ENCODE measurements around the gene EPN1.

The EPN1 gene

DNA sequence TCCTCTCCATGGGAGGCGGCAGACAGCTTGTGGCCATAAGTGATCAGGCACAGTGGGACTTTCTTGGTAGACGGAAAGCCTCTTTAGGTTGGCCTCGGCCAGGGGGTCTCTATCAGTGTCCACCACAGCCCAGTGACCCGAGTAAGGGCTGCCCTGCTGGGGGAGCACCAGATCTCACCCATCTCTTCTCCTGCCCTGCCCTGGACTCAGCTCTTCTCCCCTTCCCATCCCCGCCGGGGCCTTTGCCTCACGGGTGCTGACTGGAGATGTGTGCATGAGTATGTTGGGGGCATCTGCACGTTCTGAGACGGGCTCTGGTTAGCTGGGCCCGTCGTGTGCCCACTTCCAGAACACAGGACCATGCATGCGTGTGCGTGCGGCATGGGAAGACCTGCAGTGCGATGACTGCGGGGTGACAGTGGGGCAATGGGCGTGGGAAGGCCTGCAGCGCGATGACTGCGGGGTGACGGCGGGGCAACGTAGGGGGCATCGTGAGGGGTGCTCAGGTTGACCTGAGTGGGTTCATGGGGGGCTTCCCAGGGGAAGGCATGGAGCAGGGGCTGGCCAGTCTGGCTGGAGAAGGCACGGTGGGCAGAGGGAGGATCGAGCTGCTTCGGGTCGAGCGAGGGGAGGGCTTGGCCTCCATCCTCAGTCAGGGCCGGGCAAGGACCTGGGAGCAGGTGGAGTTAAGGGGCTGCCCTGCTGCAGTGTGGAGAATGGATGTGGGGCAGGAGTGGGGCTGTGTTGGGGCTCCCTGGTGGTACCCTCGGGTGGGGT lies 15.9 kb downstream of the EPN1 start:
- no peak overlapping the region for H3K27ac ChIP-seq
- DNase-seq (ENCODE audit: low read depth, low spot score), result no peak

DNA sequence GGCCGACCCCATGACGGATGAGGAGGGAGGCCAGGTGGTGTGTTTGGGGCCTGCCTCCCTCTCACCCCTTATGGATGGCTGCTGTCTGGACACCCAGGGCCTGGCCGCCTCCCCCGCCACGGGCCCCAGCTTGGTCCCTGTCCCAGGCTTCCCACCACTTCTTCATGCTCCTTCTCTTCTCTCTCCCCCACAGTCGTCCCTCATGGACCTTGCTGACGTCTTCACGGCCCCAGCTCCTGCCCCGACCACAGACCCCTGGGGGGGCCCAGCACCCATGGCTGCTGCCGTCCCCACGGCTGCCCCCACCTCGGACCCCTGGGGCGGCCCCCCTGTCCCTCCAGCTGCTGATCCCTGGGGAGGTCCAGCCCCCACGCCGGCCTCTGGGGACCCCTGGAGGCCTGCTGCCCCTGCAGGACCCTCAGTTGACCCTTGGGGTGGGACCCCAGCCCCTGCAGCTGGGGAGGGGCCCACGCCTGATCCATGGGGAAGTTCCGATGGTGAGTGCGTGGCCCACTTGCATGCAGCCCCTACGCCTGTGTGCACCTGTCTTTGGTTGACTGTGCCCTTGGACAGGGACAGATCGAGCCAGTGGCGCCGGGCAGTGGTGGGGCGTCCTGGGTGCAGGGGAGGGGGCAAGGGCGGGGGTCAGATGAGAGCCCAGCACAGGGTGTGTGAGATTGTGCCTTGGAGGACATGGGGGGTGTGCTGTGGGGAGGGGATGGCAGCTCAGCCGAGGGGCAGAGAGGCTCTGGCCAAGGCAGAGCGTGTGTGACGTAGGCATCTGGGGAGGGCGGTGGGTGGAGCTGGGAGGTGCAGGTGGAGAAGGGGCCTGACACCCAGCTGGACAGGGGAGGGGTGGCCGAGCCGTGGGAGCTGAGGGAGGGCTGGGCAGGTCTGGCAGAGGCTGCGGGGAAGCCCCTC lies 16.8 kb downstream of the EPN1 start:
- DNase-seq (ENCODE audit: low read depth, low spot score), result no peak
- H3K27ac ChIP-seq, result no peak overlapping the region

DNA sequence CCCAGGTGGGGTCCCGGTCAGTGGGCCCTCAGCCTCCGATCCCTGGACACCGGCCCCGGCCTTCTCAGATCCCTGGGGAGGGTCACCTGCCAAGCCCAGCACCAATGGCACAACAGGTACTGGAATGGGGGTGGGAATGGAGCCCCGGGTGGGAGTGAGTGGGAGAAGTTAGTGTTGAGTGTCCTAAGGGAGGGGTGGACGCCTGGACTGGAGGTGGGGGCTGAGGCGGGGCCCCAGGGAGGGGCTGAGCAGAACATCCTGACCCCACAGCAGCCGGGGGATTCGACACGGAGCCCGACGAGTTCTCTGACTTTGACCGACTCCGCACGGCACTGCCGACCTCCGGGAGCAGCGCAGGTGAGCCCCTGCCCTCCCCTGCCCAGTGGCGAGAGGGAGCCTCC lies 17.7 kb downstream of the EPN1 start:
- no peak overlapping the region for H3K27ac ChIP-seq
- DNase-seq (ENCODE audit: low read depth, low spot score), result no peak

DNA sequence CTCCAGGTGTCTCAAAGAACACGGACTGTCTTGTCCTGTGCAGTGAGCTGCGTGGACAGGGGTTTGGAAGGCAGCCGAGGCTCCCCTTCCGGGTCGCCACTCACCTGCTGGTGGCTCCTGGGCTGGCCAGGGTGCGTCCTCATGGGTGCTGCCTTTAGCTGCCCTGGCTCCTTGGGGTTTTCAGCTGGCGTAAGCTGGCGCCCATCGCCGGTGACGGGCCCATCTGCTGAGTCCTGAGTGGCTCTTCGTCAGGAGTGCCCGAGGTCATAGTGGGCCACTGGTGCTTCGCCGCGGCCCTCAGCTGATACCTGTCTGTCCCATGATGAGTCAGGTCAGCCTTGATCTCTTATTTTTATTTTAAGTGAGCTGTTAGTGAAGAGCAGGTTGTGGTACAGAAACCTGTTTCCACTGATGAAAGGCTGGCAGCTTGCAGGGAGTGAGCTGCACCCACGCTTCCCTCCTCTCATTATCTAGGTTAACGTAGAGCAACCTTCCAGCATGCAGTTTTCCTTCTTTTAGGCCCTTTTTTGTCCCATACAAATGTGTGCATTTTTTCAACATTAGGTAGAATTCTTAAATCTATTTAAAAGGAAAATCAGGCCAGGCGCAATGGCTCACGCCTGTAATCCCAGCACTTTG lies 18.4 kb downstream of the EPN1 start:
- no peak for DNase-seq (ENCODE audit: low read depth, low spot score)

DNA sequence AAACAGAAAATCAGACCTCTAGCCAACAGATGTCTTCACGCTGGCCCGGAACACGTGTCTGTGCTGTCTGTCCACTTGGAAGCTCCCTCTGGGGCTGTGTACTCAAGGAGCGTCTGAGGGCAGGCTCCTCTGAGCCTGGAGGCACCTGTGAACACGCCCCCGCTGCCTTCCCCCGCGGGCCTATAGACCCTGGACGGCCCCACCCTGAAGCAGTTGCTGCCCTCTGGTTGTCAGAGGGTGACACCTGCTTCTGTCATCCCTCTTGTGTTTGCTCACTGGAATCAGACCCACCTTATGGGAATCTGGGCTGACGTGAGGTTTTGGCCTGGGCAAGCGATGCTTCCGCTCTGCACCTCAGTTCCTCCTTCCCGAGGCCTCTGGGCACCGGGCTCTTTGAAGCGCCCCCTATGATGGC lies 19.2 kb downstream of the EPN1 start:
- DNase-seq (ENCODE audit: low read depth, low spot score), result no peak
- no peak overlapping the region for H3K27ac ChIP-seq

More for the DNA sequence above, 18.4 kb downstream of the EPN1 start:
- no peak overlapping the region for H3K27ac ChIP-seq

DNA sequence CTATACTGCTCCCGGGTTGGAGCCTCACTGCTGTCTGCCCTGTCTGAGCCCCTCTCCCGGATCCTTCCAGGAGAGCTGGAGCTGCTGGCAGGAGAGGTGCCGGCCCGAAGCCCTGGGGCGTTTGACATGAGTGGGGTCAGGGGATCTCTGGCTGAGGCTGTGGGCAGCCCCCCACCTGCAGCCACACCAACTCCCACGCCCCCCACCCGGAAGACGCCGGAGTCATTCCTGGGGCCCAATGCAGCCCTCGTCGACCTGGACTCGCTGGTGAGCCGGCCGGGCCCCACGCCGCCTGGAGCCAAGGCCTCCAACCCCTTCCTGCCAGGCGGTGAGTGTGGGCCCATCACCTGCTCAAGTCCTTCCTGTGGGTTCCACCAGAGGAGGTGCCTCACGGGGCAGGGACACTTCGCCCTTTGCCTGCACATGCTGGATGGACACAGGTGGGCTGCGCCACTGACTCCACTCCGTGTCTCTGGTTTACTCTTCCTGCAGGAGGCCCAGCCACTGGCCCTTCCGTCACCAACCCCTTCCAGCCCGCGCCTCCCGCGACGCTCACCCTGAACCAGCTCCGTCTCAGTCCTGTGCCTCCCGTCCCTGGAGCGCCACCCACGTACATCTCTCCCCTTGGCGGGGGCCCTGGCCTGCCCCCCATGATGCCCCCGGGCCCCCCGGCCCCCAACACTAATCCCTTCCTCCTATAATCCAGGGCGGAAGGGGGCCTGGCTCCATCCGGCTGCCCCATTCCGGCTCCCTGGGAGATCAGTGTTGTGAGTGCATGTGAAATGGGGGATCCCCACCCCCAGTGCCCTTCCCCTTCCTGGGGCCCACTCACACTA lies 19.8 kb downstream of the EPN1 start:
- no peak overlapping the region for H3K27ac ChIP-seq
- DNase-seq (ENCODE audit: low read depth, low spot score), result no peak

DNA sequence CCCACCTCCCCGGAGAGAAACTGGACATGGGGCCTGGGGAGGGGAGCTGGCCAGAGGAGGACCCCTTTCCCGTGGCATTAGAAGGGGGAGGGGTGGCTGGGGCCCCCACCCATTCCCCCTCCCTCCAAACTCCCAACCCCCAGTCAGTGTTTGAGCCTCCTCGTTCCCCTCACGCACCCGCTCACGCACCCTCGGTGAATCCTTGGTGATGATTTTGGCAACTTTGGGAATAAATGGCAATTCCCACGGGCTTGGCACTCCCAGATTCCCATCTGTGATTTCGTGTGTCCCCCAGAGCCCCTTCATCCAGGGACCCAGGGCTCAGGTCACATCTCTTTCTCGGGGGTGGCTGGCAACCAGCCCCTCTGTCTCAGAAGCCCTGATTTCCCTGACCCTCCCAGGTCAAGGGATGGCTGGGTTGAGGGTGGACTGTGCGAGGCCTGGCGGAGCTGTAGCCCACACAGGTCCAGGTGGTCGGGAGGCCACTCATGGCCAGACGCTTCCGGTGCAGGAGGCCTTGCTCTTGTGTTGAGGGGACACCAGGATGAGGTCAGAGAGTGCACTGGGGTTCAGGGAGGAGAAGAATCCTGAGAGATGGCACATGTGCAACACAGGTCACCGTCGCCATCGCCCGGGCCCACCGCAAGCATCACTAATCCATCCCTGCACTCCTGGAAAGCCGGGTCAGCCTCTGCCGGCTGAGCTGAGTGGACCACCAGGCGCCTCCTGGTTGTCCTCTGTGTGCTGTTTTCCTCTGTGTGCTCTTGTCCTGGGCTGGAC lies 20.7 kb downstream of the EPN1 start:
- no peak for DNase-seq (ENCODE audit: low read depth, low spot score)
- no peak overlapping the region for H3K27ac ChIP-seq

DNA sequence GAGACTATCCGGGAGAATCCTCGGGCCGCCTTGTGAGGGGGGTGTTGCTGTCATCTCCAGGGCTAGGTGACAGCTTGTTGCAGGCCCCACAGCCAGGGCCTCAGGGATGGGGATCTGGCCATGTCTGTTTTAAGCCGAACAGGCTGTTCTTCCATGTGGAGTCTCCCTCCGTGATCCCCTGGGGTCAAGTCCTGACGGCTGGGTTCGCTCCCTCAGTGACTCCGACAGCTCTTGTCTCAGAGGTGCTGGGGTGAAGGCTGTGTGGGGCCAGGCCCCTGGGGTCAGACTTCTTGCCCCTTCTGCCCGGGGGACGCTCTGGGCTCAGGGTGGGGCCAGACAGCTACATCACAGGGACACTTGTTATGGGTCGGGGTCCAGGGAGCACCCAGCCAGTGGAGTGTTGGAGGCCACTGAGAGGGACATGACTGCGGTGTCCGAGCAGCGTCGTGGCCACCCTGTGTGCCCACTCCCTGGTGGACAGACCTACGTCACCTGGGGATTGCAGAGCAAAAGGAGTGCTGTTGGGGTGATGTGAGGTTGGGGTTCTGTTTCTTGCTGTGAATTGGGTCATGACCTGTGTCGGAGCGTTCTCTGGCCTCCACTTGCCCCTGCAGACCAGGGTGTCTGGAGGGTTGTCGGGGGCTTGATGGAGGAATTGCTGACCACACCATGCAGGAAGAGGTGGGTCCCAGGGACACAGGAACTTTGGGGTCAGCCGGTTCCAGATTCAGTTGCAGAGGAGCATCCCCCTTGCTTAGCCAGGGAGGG lies 21.5 kb downstream of the EPN1 start:
- no peak for DNase-seq (ENCODE audit: low read depth, low spot score)

DNA sequence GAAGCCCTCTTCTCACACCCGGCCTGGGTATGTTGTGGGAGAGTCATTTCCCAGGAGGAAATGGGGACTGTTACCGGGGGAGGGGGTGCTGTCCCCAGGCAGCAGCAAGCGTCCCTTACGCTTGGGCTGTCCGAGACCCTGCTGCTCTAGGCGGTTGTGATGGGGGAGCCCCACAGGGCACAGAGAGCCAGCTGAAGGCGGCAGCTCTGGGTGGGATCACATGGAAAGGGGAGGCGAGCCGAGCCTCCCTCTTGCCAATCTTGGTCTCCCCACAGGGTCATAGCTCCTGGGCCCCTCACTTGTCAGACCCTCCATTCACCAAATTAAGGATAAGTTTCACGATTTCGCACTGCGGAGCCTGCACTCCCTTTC lies 22.0 kb downstream of the EPN1 start:
- H3K27ac ChIP-seq, result no peak overlapping the region
- no peak for DNase-seq (ENCODE audit: low read depth, low spot score)

More for the DNA sequence above, 21.5 kb downstream of the EPN1 start:
- H3K27ac ChIP-seq, result no peak overlapping the region

DNA sequence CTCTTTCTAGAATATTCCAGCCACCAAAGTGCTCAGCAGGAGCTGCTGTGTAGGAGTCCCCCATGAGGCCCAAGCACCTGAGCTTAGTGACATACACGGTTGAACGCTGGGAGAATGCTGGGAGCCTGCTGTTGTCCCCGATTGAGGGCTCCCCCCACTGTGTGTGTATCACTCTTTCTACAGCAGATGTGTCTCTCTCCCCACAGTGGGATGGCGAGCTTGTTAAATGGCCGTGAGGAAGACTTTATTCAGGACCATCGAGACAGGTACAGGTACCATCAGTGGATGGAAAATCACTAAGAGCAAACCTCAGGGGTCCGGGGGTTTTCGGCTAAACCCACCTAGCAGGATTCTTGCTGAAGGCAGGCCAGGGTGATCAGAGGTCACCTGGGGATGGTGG lies 22.7 kb downstream of the EPN1 start:
- H3K27ac ChIP-seq, result no peak overlapping the region
- DNase-seq (ENCODE audit: low read depth, low spot score), result no peak

DNA sequence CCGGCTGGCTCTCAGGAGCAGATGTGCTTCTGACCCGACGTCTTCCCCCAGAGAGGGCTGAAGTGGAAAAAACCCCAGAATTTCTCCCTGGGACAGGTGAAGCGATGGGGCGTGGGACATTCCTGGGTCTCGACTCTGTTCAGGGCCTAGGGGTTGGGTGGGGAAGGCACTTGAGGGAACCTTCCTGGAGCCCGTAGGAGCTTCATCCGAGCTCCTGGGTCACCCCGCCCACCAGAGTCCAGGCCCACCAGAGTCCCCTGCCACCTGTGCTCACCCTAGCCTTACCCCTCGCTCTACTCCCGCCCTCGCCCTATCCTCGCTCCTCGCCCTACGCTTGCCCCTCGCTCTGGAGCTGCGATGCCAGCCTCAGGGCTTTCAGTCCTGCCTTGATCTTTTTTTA lies 23.2 kb downstream of the EPN1 start:
- H3K27ac ChIP-seq, result no peak overlapping the region
- DNase-seq (ENCODE audit: low read depth, low spot score), result no peak

DNA sequence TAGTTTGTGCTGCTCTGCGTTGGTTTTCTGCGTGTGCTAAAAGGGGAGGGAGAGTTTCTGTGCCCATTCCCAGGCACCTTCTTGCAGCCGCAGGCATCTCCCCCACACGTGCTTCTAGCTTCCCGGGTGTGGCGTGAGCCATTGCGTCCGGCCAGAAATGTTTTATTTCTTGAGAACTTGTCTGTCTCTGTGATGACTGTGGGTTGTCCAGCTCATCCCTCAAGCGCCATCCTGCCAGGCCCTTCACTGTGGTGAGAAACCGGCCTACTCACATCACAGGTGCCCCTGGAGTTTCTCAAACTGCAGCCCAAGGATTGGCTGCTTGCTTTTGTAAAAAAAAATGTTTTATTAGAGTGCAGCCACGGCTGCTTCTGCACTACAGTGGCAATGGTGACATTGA lies 24.2 kb downstream of the EPN1 start:
- H3K27ac ChIP-seq, result no peak overlapping the region
- DNase-seq (ENCODE audit: low read depth, low spot score), result no peak

DNA sequence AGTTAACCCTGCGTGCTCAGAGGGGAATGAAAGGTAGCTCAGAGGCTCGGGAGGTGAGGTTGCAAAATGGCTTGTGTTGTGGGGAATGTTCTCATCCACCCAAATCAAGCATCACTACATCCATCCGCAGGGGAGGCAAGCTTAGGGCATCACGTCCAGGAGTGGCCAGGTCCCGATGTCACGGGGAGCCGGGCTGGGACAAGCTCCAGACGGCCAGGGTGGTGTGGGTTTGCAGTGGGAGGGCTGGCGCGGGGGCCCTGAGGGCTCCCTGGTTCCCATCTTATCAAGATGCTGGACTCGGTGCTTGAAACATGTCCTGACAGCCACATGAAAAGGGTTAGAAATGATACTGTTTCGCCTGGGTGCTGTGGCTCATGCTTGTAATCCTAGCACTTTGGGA lies 25.8 kb downstream of the EPN1 start:
- DNase-seq (ENCODE audit: low read depth, low spot score), result no peak
- H3K27ac ChIP-seq, result no peak overlapping the region

DNA sequence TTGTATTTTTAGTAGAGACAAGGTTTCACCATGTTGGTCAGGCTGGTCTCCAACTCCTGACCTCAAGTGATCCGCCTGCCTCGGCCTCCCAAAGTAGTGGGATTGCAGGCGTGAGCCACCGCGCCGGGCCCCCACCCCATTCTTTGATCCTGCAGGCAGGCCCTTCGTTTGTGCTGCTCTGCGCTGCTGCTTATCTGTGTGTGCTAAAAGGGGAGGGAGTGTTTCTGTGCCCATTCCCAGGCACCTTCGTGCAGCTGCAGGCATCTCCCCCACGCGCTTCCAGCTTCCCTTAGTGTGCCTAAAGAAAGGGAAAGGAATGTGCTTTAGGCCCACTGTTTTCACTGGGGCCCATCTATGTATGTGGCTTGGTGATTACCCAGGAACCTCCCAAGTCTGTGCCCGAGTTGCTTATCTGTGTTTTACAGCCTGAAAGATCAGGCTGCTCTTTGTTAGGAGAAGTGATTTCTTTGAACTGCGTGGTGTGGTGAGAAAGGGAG lies 27.2 kb downstream of the EPN1 start:
- DNase-seq (ENCODE audit: low read depth, low spot score), result no peak
- no peak overlapping the region for H3K27ac ChIP-seq

DNA sequence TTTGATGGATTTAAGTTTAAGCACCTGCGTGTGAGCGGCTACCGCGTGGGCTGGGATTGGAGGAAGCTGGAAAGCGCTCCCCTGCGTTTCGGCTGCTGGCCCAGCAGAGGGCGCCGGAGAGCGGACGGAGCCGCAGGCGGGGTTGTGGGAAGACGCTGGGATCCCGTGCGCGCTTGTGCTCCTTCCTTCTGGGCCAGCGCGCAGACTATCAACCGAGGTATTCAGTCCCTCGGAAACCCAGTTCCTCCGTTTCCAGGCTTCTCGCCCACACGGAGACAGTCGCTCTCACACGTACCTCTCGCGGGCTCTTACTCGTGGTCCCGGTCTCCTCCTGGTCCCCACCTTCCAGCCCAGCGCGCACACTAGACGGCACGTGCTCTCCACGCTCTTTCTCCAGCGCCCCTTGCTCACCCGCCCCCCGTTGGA lies 28.8 kb downstream of the EPN1 start:
- no peak overlapping the region for H3K27ac ChIP-seq
- no peak for DNase-seq (ENCODE audit: low read depth, low spot score)

DNA sequence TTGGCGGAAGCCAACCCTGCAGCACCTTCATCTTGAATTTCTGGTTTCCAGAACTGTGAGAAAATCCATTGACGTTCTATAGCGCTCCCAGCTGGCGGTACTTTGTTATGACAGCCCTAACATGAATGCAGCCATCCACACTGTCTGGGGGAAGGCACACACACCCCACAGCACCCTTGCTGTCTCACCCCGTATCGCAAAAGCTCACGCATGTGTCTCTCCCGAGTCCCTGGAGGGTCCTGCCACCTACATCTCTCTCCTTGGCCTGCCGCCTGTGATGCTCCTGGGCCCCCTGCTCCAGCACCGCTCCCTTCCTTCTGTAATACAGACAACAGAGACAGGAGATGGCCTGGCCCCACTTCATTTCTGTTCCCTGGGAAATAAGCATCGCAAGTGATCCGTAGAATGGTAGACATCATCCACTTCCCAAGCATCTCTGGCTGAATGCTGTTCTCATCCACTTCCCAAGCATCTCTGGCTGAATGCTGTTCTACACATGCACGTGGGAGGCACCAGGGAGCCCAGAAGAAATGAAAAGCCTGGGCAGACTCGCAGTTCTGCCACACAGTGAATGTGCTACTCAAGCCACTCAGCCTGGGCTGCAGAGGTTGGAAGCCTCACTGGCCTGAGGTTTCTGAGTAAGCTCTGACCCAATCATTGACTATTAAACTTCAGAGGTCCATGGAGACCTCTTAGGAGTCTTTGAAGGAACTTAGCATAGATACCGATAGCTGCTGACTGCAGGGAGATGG lies 29.6 kb downstream of the EPN1 start:
- no peak for DNase-seq (ENCODE audit: low read depth, low spot score)
- H3K27ac ChIP-seq, result no peak overlapping the region

DNA sequence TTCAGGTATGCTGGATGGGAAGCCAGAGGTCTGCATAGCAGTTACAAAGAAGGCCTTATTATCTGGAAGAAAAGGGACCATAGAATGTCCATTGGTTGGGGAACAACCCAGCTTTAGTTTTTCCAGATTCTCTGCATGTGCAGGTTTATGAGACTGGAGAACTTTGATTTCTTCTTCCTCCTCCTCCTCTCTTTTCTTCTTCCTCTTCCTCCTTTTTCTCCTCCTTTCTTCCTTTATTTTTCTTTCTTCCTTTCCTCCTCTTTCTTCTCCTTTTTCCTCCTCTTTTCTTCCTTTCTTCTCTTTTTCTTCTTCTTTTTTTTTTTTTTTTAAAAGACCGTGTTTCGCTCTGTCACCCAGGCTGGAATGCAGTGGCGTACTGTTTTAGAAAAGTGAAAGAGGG lies 30.9 kb downstream of the EPN1 start:
- no peak for DNase-seq (ENCODE audit: low read depth, low spot score)
- H3K27ac ChIP-seq, result no peak overlapping the region

DNA sequence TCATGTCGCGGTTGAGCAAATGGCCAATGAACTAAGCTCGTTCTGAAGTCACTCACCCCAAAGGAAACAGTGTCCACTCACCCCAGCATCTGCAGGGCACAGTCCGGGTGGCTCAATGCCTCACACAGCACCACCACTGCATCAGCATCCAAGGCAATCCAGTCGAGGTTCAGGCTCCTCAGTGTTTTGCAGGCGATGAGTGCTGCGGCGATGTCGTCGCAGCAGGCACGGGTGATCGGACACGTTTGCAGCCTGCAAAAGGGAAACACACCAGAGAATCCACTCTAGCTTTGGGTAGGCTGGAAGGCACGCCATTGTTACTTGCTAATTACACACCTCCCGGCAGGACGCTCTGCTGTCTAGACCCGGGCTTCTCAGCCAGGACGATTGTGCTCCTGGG lies 36.7 kb downstream of the EPN1 start:
- no peak for DNase-seq (ENCODE audit: low read depth, low spot score)
- no peak overlapping the region for H3K27ac ChIP-seq

All from epithelial cell of prostate (primary cell).